WTC11 (cell line): ENCODE data around the gene ALDH3A2. TPM values are rescaled to one million over a fixed set of nuclear protein-coding genes. Genes with fewer than 3 reads are reported as not detected.

ENCODE experiments used
- ATAC-seq: fragments of 200-7000 bp; cut with Tn5 transposase; 2 replicates; pipeline ENCODE4 v1.10.0; 2021; ENCODE audit warnings: mild to moderate bottlenecking, moderate library complexity
- CTCF ChIA-PET: fragments of 300-600 bp; sonication (Branson Sonifier 250); formaldehyde crosslinking; loops from one replicate; lab custom pipeline; 2021; ENCODE audit warnings: antibody characterized with exemption; lab: Charles Lee
- POLR2A ChIA-PET: fragments of 350-600 bp; sonication (Branson Sonifier 250); formaldehyde crosslinking; loops from one replicate; lab custom pipeline; 2021; ENCODE audit warnings: antibody characterized with exemption; lab: Charles Lee
- DNase-seq: peaks from one replicate; pipeline ENCODE4 v3.0.0; 2021; ENCODE audit warnings: low spot score
- H3K27ac Mint-ChIP-seq: 2 replicates; pipeline ENCODE4 v1.8.0; 2021; ENCODE audit warnings: mixed read lengths
- H3K27me3 Mint-ChIP-seq: 2 replicates; pipeline ENCODE4 v1.8.0; 2021; ENCODE audit warnings: low read depth, mild to moderate bottlenecking, moderate library complexity, mixed read lengths
- H3K36me3 Mint-ChIP-seq: 2 replicates; pipeline ENCODE4 v1.8.0; 2021; ENCODE audit warnings: mixed read lengths
- H3K4me1 Mint-ChIP-seq: 2 replicates; pipeline ENCODE4 v1.8.0; 2022; ENCODE audit warnings: mixed read lengths
- H3K4me3 Mint-ChIP-seq: 2 replicates; pipeline ENCODE4 v1.8.0; 2021; ENCODE audit warnings: mild to moderate bottlenecking, moderate library complexity, mixed read lengths
- H3K9me3 Mint-ChIP-seq: 2 replicates; pipeline ENCODE4 v1.8.0; 2021; ENCODE audit warnings: mixed read lengths
- ATF3 ChIP-seq: sonication (generic); formaldehyde crosslinking; conservative IDR thresholded peaks from 2 replicates; pipeline ENCODE4 v1.8.1; 2022; ENCODE audit warnings: mild to moderate bottlenecking, missing genetic modification reagents
- HMGXB4 ChIP-seq: sonication (generic); formaldehyde crosslinking; IDR thresholded peaks from 2 replicates; pipeline ENCODE4 v1.8.1; 2023; ENCODE audit warnings: mild to moderate bottlenecking, moderate library complexity, missing genetic modification reagents
- JAZF1 ChIP-seq: fragments of 250-450 bp; sonication (Bioruptor Pico); IDR thresholded peaks from 2 replicates; pipeline ENCODE4 v1.9.0; 2021; ENCODE audit warnings: moderate library complexity, mild to moderate bottlenecking, inconsistent platforms
- NFE2L1 ChIP-seq: sonication (generic); formaldehyde crosslinking; IDR thresholded peaks from 2 replicates; pipeline ENCODE4 v1.8.1; 2023; ENCODE audit warnings: missing genetic modification reagents
- SOX15 ChIP-seq: fragments of 250-450 bp; sonication (Bioruptor Pico); IDR thresholded peaks from 2 replicates; pipeline ENCODE4 v1.9.0; 2021; ENCODE audit warnings: mild to moderate bottlenecking
- TEAD4 ChIP-seq: sonication (generic); formaldehyde crosslinking; IDR thresholded peaks from 2 replicates; pipeline ENCODE4 v1.8.0; 2022; ENCODE audit warnings: mild to moderate bottlenecking, missing genetic modification reagents
- total RNA-seq: library from RNA; stranded (reverse); gene quantifications from 3 replicates; pipeline ENCODE4 v1.2.3, GENCODE V29; 2021

Gene ALDH3A2
- total RNA-seq, 1 experiment from 2014 or later: 68.5 TPM

GRCh38 chr17:19726631-19727376 lies 78.3 kb downstream of the ALDH3A2 start:
- ChIA-PET CTCF (interaction anchor here (1.1 to 2.8 kb wide), 4 partner anchors 8 to 35 kb away, joined by 4 to 21 read pairs (median 10); no protein-coding TSS in a partner anchor), POLR2A (no interaction called here)
- ATAC-seq (no peak), DNase-seq (no peak)
- Mint-ChIP-seq H3K27me3 (no peaks in the 10 kb centered on the region; the same call in none of the 2 replicates), H3K27ac (no peak overlapping the region), H3K4me3 (no peak overlapping the region), H3K9me3 (peaks cover 12% of the 10 kb centered on the region), H3K4me1 (no peaks in the 10 kb centered on the region), H3K36me3 (no peaks in the 10 kb centered on the region; the same call in 1 of the 2 replicates)
- no peak for TF ChIP-seq ATF3
- no peak for TF ChIP-seq NFE2L1
- no peak for TF ChIP-seq SOX15 (CRISPR knock-in tag)
- TF ChIP-seq HMGXB4 (CRISPR knock-in tag): no peak
- TF ChIP-seq TEAD4: no peak
- no peak for TF ChIP-seq JAZF1 (CRISPR knock-in tag)

Other genes with a start within 250 kb of the ALDH3A2 start
- gene RNF112, start 237.5 kb upstream of the ALDH3A2 start, total RNA-seq: 4.5 to 5.1 TPM (median 4.9 TPM) in 3 replicates
- 2.5 to 3.3 TPM (median 2.9 TPM) in 3 replicates for gene SLC47A1, start 114.9 kb upstream of the ALDH3A2 start, total RNA-seq
- gene SLC47A2, start 67.8 kb downstream of the ALDH3A2 start, total RNA-seq: not detected in 3 replicates
- gene ALDH3A1, start 99.5 kb downstream of the ALDH3A2 start, total RNA-seq: 0.35 to 1.1 TPM (median 0.53 TPM) in 3 replicates
- 5.1 to 7.8 TPM (median 7.8 TPM) in 3 replicates for gene ULK2, start 219.2 kb downstream of the ALDH3A2 start, total RNA-seq